Esophagus (tissue), 2 donors: ENCODE data around the gene ISL2. TPM values are rescaled to one million over a fixed set of nuclear protein-coding genes. Genes with fewer than 3 reads are reported as not detected.

Experiments
- H3K27ac ChIP-seq, 2 donors: one replicate each; pipeline ENCODE4 v1.5.1; 2013; ENCODE audit warnings: low read depth in 2 of 2, mild to moderate bottlenecking in 2 of 2, inconsistent platforms in 1 of 2, low read length in 1 of 2, moderate library complexity in 1 of 2
- H3K27me3 ChIP-seq, 2 donors: one replicate each; pipeline ENCODE4 v1.6.1; 2013; ENCODE audit warnings: low read length in 2 of 2, control low read depth in 1 of 2, mild to moderate bottlenecking in 1 of 2; ENCODE audit not compliant: insufficient read depth in 2 of 2, control insufficient read depth in 1 of 2
- H3K36me3 ChIP-seq, 2 donors: one replicate each; pipeline ENCODE4 v1.6.1; 2013; ENCODE audit warnings: low read length in 1 of 2; ENCODE audit not compliant: control insufficient read depth in 2 of 2, insufficient read depth in 2 of 2
- H3K4me1 ChIP-seq, 2 donors: one replicate each; pipeline ENCODE4 v1.6.1; 2013; ENCODE audit warnings: low read length in 1 of 2; ENCODE audit not compliant: control insufficient read depth in 2 of 2, insufficient read depth in 2 of 2
- H3K4me3 ChIP-seq, 2 donors: one replicate each; pipeline ENCODE4 v1.5.1; 2013; ENCODE audit warnings: low read length in 2 of 2, mild to moderate bottlenecking in 2 of 2, low read depth in 1 of 2, moderate library complexity in 1 of 2
- H3K9me3 ChIP-seq, 2 donors: one replicate each; pipeline ENCODE4 v1.6.1; 2013; ENCODE audit warnings: mild to moderate bottlenecking in 2 of 2, low read depth in 1 of 2, low read length in 1 of 2, moderate library complexity in 1 of 2; ENCODE audit not compliant: control insufficient read depth in 2 of 2, insufficient read depth in 1 of 2
- WGBS, 2 donors: extraction: QIAGEN DNeasy Blood & Tissue Kit; methylation state at CpG; one replicate each; pipeline ENCODE4 v1.1.7; 2013; 5-methylcytosine and 5-hydroxymethylcytosine counted together
- polyA plus RNA-seq, 2 donors: library from polyadenylated mRNA; stranded (reverse); fragments of 200-250 nt; gene quantifications; one replicate each; pipeline ENCODE4 v1.2.3, GENCODE V29; 2013
- donor health status: healthy with polysubstance abuse.
- donor health status: Bipolar disorder and iron deficiency.

The ISL2 gene
- polyA plus RNA-seq, 2 donors = 0.24 TPM

- Histone ChIP-seq H3K27ac (no peak overlapping the region), H3K4me3 (no peak overlapping the region), H3K9me3 (peaks cover 0 to 7% of the 10 kb centered on the region in 2 donors), H3K4me1 (peaks cover 0 to 13% of the 10 kb centered on the region in 2 donors), H3K36me3 (no peaks in the 10 kb centered on the region), H3K27me3 (peaks cover 0 to 32% of the 10 kb centered on the region in 2 donors)
- WGBS, 2 donors = 31 to 41% methylated on average over 44 of the region's 44 CpGs
Measured at GRCh38 chr15:76334438-76335306, 1.9 kb upstream of the ISL2 start.

- Histone ChIP-seq H3K4me3 (peak overlapping the region in 1 of 2 donors; percentile 38), H3K27ac (peak overlapping the region in 1 of 2 donors; percentile 56), H3K9me3 (peaks cover 0 to 7% of the 10 kb centered on the region in 2 donors), H3K36me3 (no peaks in the 10 kb centered on the region), H3K27me3 (peaks cover 0 to 39% of the 10 kb centered on the region in 2 donors), H3K4me1 (peaks cover 2 to 18% of the 10 kb centered on the region in 2 donors)
- WGBS, 2 donors = 9 to 12% methylated on average over 39 of the region's 39 CpGs
Measured at GRCh38 chr15:76335307-76336253, 993 bp upstream of the ISL2 start.

GRCh38 chr15:76337059-76337695, 604 bp downstream of the ISL2 start:
- Histone ChIP-seq H3K27me3 (peaks cover 0 to 39% of the 10 kb centered on the region in 2 donors), H3K4me3 (peak overlapping the region; percentile 27 to 38), H3K4me1 (peaks cover 10 to 24% of the 10 kb centered on the region in 2 donors), H3K27ac (peak overlapping the region in 1 of 2 donors; percentile 24), H3K36me3 (no peaks in the 10 kb centered on the region), H3K9me3 (peaks cover 0 to 7% of the 10 kb centered on the region in 2 donors)
- 11 to 14% methylated on average over 25 of the region's 25 CpGs for WGBS, 2 donors

- 10 to 12% methylated on average over 83 to 89 of the region's 89 CpGs for WGBS, 2 donors
- Histone ChIP-seq H3K9me3 (peaks cover 0 to 7% of the 10 kb centered on the region in 2 donors), H3K4me3 (peak overlapping the region; percentile 27 to 38), H3K27me3 (peaks cover 0 to 45% of the 10 kb centered on the region in 2 donors), H3K4me1 (peaks cover 14 to 24% of the 10 kb centered on the region in 2 donors), H3K27ac (no peak overlapping the region), H3K36me3 (no peaks in the 10 kb centered on the region)
Measured at GRCh38 chr15:76337696-76338485, 1.3 kb downstream of the ISL2 start.

GRCh38 chr15:76338486-76339304, 2.1 kb downstream of the ISL2 start:
- Histone ChIP-seq H3K4me3 (peak overlapping the region; percentile 27 to 38), H3K36me3 (no peaks in the 10 kb centered on the region), H3K4me1 (peaks cover 16 to 24% of the 10 kb centered on the region in 2 donors), H3K27me3 (peaks cover 0 to 51% of the 10 kb centered on the region in 2 donors), H3K9me3 (peaks cover 0 to 7% of the 10 kb centered on the region in 2 donors), H3K27ac (no peak overlapping the region)
- 29 to 43% methylated on average over 26 of the region's 26 CpGs for WGBS, 2 donors

GRCh38 chr15:76339305-76340197, 3.0 kb downstream of the ISL2 start:
- 25 to 33% methylated on average over 47 to 48 of the region's 48 CpGs for WGBS, 2 donors

GRCh38 chr15:76340198-76340802, 3.7 kb downstream of the ISL2 start:
- WGBS, 2 donors = 12 to 19% methylated on average over 52 to 53 of the region's 53 CpGs
- peaks cover 0 to 7% of the 10 kb centered on the region in 2 donors for H3K9me3 ChIP-seq
- no peaks in the 10 kb centered on the region for H3K36me3 ChIP-seq
- peaks cover 0 to 51% of the 10 kb centered on the region in 2 donors for H3K27me3 ChIP-seq
- H3K27ac ChIP-seq = no peak overlapping the region
- H3K4me3 ChIP-seq = peak overlapping the region; percentile 31 to 36
- H3K4me1 ChIP-seq = peaks cover 16 to 20% of the 10 kb centered on the region in 2 donors

More at GRCh38 chr15:76339305-76340197, 3.0 kb downstream of the ISL2 start:
- Histone ChIP-seq H3K27me3 (peaks cover 0 to 53% of the 10 kb centered on the region in 2 donors), H3K4me1 (peaks cover 16 to 24% of the 10 kb centered on the region in 2 donors), H3K36me3 (no peaks in the 10 kb centered on the region), H3K27ac (peak overlapping the region in 1 of 2 donors; percentile 13), H3K9me3 (peaks cover 0 to 7% of the 10 kb centered on the region in 2 donors), H3K4me3 (peak overlapping the region; percentile 31 to 36)
